Right cardiac atrium (tissue), 5 donors: ENCODE measurements around the gene LIMA1. TPM values are rescaled to one million over a fixed set of nuclear protein-coding genes. Genes with fewer than 3 reads are reported as not detected.

ENCODE experiments used
- ATAC-seq, 2 donors: fragments of 200-7000 bp; cut with Tn5 transposase; one replicate each; pipeline versions ENCODE4 v1.8.0 to v1.9.1; 2020; ENCODE audit warnings: moderate library complexity in 2 of 2, mild to moderate bottlenecking in 1 of 2
- DNase-seq, 3 donors: peaks; one replicate each; pipeline ENCODE4 v3.0.0-alpha.2; 2020
- H3K27ac ChIP-seq: one replicate; pipeline ENCODE4 v1.5.1; 2013; ENCODE audit warnings: mild to moderate bottlenecking, low read length, control low read depth, moderate library complexity
- H3K27me3 ChIP-seq: one replicate; pipeline ENCODE4 v1.6.1; 2013; ENCODE audit not compliant: control insufficient read depth, insufficient read depth
- H3K4me1 ChIP-seq: one replicate; pipeline ENCODE4 v1.6.1; 2013; ENCODE audit warnings: low read length; ENCODE audit not compliant: control insufficient read depth, insufficient read depth
- H3K4me3 ChIP-seq: one replicate; pipeline ENCODE4 v1.5.1; 2013; ENCODE audit warnings: low read length, control low read depth
- H3K9me3 ChIP-seq: one replicate; pipeline ENCODE4 v1.6.1; 2013; ENCODE audit warnings: low read length; ENCODE audit not compliant: control insufficient read depth
- WGBS: extraction: QIAGEN DNeasy Blood & Tissue Kit; methylation state at CpG from one replicate; pipeline ENCODE4 v1.1.7; 2013; 5-methylcytosine and 5-hydroxymethylcytosine counted together
- intact Hi-C, 4 donors: fragments of 100-400 bp; cut with DNase I; formaldehyde crosslinking; loops; one replicate each; pipeline versions ENCODE4 v1.11.0 to v1.14.0; 2022 to 2023
- polyA plus RNA-seq: library from polyadenylated mRNA; stranded (reverse); fragments of 200-250 nt; gene quantifications from one replicate; pipeline ENCODE4 v1.2.3, GENCODE V29; 2013
- total RNA-seq, 4 donors: library from RNA; stranded (reverse); fragmentation: NEBNext Ultra II Directional; extraction: Animal tissue kit (Norgen Biotek cat#: 25700); gene quantifications; one replicate each; pipeline ENCODE4 v1.2.1, GENCODE V29; 2021
- donor health status: healthy with polysubstance abuse.
- donor health status: DM: no; HTN: yes; CAD: no.
- donor health status: DM: no; HTN: no; CAD: no.
- donor health status: DM: no; HTN: yes; CAD: no; lungs with severe emphysema.
- donor health status: DM: yes; HTN: yes; CAD: no.

LIMA1 gene
- total and polyA plus RNA-seq, 5 donors: 19.9 to 33.5 (median 22.3) TPM

GRCh38 chr12:50263832-50264231, 19.5 kb downstream of the LIMA1 start:
- Histone ChIP-seq H3K27ac (no peak overlapping the region), H3K27me3 (no peaks in the 10 kb centered on the region), H3K4me1 (no peaks in the 10 kb centered on the region), H3K9me3 (no peaks in the 10 kb centered on the region), H3K4me3 (no peak overlapping the region)
- 97% methylated on average over 2 of the region's 2 CpGs for WGBS
- intact Hi-C loops: no loop called here
- no peak for DNase-seq
- ATAC-seq: no peak

GRCh38 chr12:50261654-50262053, 21.7 kb downstream of the LIMA1 start:
- 91% methylated on average over 3 of the region's 3 CpGs for WGBS
- no peaks in the 10 kb centered on the region for H3K9me3 ChIP-seq
- no peaks in the 10 kb centered on the region for H3K27me3 ChIP-seq
- H3K4me3 ChIP-seq: no peak overlapping the region
- H3K27ac ChIP-seq: no peak overlapping the region
- H3K4me1 ChIP-seq: peaks cover 13% of the 10 kb centered on the region
- no peak for ATAC-seq
- no peak for DNase-seq
- intact Hi-C loops: no loop called here

DNA sequence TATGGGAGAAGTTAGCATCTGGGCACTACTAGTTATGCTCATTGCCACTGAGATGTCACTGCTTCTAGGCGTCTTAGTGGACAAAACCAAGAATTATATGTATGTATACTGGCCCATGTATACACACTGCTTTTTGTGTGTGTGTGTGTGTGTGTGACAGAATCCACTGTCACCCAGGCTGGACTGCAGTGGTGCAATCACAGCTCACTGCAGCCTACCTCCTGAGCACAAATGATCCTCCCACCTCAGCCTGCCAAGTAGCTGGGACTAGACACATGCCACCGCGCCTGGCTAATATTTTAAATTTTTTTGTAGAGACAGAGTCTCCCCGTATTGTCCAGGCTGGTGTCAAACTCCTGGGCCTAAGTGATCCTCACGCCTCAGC, 25.2 kb downstream of the LIMA1 start:
- no peaks in the 10 kb centered on the region for H3K9me3 ChIP-seq
- intact Hi-C loops: no loop called here

DNA sequence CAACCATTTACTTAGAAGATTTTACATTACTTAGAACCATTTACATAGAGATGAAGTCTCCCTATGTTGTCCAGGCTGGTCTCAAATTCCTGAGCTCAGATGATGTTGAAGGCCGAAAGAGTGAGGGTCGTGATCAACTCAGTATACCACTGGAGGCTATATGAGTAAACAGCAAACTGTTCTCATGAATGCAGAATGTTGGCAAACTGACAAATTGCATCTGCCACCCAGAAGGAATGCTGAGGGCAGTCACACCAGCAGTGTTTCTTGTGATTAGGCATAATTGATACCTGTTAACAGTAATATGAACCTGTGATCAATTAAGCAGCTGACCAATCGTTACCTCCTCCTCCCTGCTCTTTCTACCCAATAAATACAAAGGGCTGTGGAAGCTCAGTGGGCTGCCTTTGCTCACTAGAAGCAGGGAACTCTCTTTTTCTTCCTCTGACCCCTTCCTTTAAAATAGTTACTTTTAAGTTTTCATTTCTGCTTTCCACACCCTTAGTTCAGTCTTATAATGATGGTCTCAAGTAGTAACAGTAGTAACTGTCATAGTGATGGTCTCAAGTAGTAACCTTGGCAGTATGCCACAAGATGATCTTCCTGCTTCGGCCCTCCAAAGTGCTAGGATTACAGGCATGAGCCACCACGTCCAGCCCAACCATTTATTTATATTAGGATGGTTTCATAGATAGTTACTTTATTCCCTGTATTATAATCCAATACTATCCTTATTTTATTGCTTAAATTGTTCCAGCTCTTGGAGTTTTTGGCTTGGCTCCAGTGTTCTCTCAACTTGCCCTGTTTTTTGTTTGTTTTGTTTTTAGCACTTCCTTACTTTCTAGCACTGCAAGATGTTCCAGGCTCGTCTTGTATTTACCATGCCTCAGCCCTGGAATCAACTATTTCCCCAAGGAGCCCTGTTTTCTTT, 25.8 kb downstream of the LIMA1 start:
- Histone ChIP-seq H3K9me3 (no peaks in the 10 kb centered on the region), H3K4me3 (no peak overlapping the region), H3K27ac (peak overlapping the region; percentile 95), H3K4me1 (peaks cover 13% of the 10 kb centered on the region), H3K27me3 (no peaks in the 10 kb centered on the region)
- WGBS: 40% methylated on average over 6 of the region's 6 CpGs
- intact Hi-C loops: no loop called here
- DNase-seq: no peak
- ATAC-seq: peak; percentile 77 to 89

More for the DNA sequence above, 25.2 kb downstream of the LIMA1 start:
- H3K4me3 ChIP-seq: no peak overlapping the region
- H3K27me3 ChIP-seq: no peaks in the 10 kb centered on the region
- peak; percentile 76 to 85 for ATAC-seq
- WGBS: 53% methylated on average over 5 of the region's 5 CpGs
- H3K4me1 ChIP-seq: peaks cover 13% of the 10 kb centered on the region
- DNase-seq: peak; percentile 45 to 81 (median 48)
- peak overlapping the region; percentile 95 for H3K27ac ChIP-seq

GRCh38 chr12:50256761-50257160, 26.6 kb downstream of the LIMA1 start:
- ATAC-seq (no peak), DNase-seq (no peak)
- WGBS: 90% methylated on average over 2 of the region's 2 CpGs
- intact Hi-C loops: no loop called here
- H3K9me3 ChIP-seq: no peaks in the 10 kb centered on the region
- no peak overlapping the region for H3K27ac ChIP-seq
- no peaks in the 10 kb centered on the region for H3K27me3 ChIP-seq
- H3K4me1 ChIP-seq: peaks cover 13% of the 10 kb centered on the region
- no peak overlapping the region for H3K4me3 ChIP-seq

- no peak overlapping the region for H3K4me3 ChIP-seq
- no peaks in the 10 kb centered on the region for H3K9me3 ChIP-seq
- H3K27ac ChIP-seq: no peak overlapping the region
- H3K27me3 ChIP-seq: no peaks in the 10 kb centered on the region
- DNase-seq: no peak
- ATAC-seq: no peak
- H3K4me1 ChIP-seq: peaks cover 15% of the 10 kb centered on the region
- intact Hi-C loops: no loop called here
- WGBS: 96% methylated on average over 6 of the region's 6 CpGs
Observed at GRCh38 chr12:50252977-50253602, 30.2 kb downstream of the LIMA1 start.

DNA sequence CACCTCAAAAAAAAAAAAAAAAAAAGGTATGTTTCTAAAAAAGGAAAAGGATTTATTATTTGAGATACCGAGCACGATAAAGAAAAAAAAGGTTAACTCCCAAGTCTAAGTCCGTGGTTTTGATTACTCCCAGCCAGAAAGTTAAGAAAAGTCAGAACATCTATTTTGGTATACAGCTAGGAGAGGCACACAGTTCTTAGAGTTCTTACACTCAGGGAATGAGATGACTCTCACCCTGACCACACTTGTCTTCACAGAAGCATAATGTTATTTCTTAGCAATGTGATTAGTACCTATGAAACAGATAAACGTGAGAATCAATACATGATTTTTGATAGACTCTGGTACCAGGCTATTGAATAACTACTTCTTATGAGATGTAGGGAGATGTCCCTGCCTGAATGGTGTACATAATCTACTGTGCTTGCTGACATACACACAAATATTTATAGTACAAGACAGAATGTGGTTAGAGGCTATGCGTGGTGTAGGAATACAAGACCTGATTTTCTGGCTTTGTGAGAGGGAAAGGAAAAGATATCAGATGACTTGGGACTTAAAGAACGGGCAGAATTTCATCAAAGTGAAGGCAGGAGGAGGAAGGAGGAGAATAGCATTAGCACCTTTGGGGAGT, 31.6 kb downstream of the LIMA1 start:
- H3K4me3 ChIP-seq: no peak overlapping the region
- intact Hi-C loops: no loop called here
- ATAC-seq: no peak
- no peak overlapping the region for H3K27ac ChIP-seq
- no peaks in the 10 kb centered on the region for H3K27me3 ChIP-seq
- no peak for DNase-seq
- peaks cover 11% of the 10 kb centered on the region for H3K4me1 ChIP-seq
- no peaks in the 10 kb centered on the region for H3K9me3 ChIP-seq
- WGBS: 61% methylated on average over 6 of the region's 6 CpGs

GRCh38 chr12:50249464-50250182, 33.7 kb downstream of the LIMA1 start:
- Histone ChIP-seq H3K27ac (peak overlapping the region; percentile 27), H3K4me1 (peaks cover 12% of the 10 kb centered on the region), H3K9me3 (no peaks in the 10 kb centered on the region), H3K4me3 (no peak overlapping the region), H3K27me3 (no peaks in the 10 kb centered on the region)
- DNase-seq: no peak
- WGBS: 70% methylated on average over 5 of the region's 5 CpGs
- intact Hi-C loops: no loop called here
- peak in 1 of 2 donors; percentile 57 for ATAC-seq

DNA sequence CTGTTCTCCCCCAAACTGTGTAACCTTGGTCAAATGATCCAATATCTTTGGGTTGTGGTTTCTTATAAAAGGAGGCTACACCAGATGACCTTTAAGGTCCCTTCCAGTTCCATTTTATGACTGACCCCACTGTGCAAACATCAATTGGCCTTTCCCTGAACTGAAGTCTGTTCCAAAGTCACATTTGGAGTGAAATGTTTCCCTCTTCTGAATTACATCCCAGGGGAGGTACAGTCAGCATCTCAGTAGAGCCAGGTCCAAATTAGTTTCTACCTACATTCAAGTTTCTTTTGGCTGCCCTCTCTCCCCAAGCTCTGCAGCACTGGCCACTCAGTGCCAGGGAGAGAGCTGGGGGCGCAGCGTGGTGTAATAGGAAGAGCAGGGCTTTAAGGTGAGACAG, 34.4 kb downstream of the LIMA1 start:
- H3K27ac ChIP-seq: peak overlapping the region; percentile 67
- no peaks in the 10 kb centered on the region for H3K27me3 ChIP-seq
- 86% methylated on average over 2 of the region's 2 CpGs for WGBS
- H3K4me3 ChIP-seq: no peak overlapping the region
- intact Hi-C loops: no loop called here
- H3K9me3 ChIP-seq: no peaks in the 10 kb centered on the region
- H3K4me1 ChIP-seq: peaks cover 12% of the 10 kb centered on the region
- ATAC-seq (peak; percentile 28 to 34), DNase-seq (no peak)

- peak overlapping the region; percentile 67 for H3K27ac ChIP-seq
- intact Hi-C loops: no loop called here
Observed at GRCh38 chr12:50248411-50248810, 34.9 kb downstream of the LIMA1 start.

More at GRCh38 chr12:50248411-50248810, 34.9 kb downstream of the LIMA1 start:
- 79% methylated on average over 4 of the region's 4 CpGs for WGBS
- ATAC-seq: no peak
- no peaks in the 10 kb centered on the region for H3K9me3 ChIP-seq
- H3K4me1 ChIP-seq: peaks cover 12% of the 10 kb centered on the region
- no peak for DNase-seq
- no peaks in the 10 kb centered on the region for H3K27me3 ChIP-seq
- no peak overlapping the region for H3K4me3 ChIP-seq
